Gastroesophageal sphincter (tissue), 3 donors: ENCODE measurements around the gene KRTAP4-9.

Experiments
- CTCF ChIP-seq, 4 experiments: fragments of 200-600 bp in 2 of 4; fragments of 450-650 bp in 2 of 4; sonication (generic) in 1 of 4; IDR thresholded peaks; one replicate each; pipeline ENCODE4 v1.5.1; 2017 to 2019; ENCODE audit warnings: antibody characterized with exemption in 4 of 4, mild to moderate bottlenecking in 2 of 4, moderate library complexity in 2 of 4
- EP300 ChIP-seq: sonication (generic); formaldehyde crosslinking; IDR thresholded peaks from one replicate; pipeline ENCODE4 v1.6.1; 2017; ENCODE audit warnings: antibody characterized with exemption, mild to moderate bottlenecking

DNA sequence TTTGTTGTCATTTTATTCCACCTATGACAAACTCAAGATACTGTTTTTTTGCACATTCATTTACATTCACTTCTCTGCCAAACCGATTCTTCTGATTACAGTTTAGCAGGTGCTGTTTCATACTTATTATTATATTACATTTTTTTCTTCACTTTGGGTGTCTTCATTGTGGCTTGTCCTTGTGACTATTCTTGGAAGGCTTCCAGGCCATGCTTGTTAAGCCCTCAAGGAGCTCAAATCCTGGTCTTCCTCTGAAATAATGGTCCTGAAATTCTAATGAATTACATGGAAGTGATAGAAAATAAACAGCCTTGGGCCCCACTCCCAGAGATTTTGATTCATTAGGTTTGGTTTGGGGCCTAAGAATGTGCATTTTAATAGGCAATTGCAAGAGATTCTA lies 40.9 kb upstream of the KRTAP4-9 start:
- TF ChIP-seq CTCF (IDR thresholded peaks at IDR 0.05), result no peak
- no peak for TF ChIP-seq EP300
